ENCODE data around the gene SKIL. TPM values are rescaled to one million over a fixed set of nuclear protein-coding genes. Genes with fewer than 3 reads are reported as not detected.

SKIL gene
- total and polyA plus RNA-seq, 11 donors = 6.6 to 33.6 (median 24.0) TPM

DNA sequence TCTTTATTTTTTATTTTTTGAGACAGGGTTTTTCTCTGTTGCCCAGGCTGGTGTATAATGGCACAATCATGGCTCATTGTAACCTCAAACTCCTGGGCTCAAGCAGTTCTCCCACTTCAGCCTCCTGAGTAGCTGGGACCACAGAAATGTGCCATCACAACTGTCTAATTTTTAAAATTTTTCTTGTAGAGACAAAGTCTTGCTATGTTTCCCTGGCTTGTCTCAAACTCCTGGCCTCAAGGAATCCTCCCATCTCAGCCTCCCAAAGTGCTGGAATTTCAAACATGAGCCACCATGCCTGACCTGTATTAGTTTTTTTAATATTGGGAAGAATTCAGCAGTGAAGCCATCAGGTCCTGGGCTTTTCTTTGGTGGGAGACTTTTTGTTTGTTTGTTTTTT lies 47.6 kb downstream of the SKIL start:
- H3K4me1 ChIP-seq = no peaks in the 10 kb centered on the region
- H3K27me3 ChIP-seq = no peaks in the 10 kb centered on the region
- DNase-seq (no peak), ATAC-seq (no peak)
- H3K36me3 ChIP-seq = no peaks in the 10 kb centered on the region
- H3K9me3 ChIP-seq = peaks cover 0 to 5% (median 0%) of the 10 kb centered on the region in 12 donors
- no peak for TF ChIP-seq POLR2A (IDR thresholded peaks at IDR 0.05)
- TF ChIP-seq, protein P1, sequence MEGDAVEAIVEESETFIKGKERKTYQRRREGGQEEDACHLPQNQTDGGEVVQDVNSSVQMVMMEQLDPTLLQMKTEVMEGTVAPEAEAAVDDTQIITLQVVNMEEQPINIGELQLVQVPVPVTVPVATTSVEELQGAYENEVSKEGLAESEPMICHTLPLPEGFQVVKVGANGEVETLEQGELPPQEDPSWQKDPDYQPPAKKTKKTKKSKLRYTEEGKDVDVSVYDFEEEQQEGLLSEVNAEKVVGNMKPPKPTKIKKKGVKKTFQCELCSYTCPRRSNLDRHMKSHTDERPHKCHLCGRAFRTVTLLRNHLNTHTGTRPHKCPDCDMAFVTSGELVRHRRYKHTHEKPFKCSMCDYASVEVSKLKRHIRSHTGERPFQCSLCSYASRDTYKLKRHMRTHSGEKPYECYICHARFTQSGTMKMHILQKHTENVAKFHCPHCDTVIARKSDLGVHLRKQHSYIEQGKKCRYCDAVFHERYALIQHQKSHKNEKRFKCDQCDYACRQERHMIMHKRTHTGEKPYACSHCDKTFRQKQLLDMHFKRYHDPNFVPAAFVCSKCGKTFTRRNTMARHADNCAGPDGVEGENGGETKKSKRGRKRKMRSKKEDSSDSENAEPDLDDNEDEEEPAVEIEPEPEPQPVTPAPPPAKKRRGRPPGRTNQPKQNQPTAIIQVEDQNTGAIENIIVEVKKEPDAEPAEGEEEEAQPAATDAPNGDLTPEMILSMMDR (IDR thresholded peaks at IDR 0.05) = no peak
- H3K27ac ChIP-seq = no peak overlapping the region
- intact Hi-C loops (cut with DNase I) = loop anchor here in 1 of 10 donors (5.0 kb wide), 1 partner anchor 98 kb away; no protein-coding TSS in a partner anchor
- H3K4me3 ChIP-seq = no peak overlapping the region

DNA sequence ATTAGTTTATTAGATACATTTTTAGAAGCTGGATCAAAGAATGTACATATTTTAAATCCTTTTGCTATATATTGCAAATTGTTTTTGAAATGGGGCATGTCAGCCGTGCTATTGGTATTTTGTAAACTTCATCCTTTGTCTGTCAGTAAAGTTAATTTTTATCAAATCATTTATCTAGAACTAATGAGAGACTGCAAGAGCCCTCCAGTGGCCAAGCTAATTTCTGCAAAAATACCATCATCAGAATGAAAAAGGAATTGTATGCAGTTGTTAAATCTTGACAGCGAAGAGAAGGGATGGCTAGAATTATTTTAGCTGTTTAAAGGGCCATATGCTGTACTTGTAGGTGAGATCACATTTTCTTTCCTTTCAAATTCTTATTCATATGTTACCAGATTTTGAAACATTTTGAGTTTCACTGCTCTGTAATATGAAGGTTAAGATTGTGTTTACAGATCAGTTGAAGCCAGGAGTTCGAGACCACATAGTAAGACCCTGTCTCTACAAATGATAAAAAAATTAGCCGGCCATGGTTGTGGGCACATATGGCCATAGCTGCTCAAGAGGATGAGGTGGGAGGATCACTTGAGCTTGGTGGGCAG lies 53.0 kb downstream of the SKIL start:
- no peak overlapping the region for H3K27ac ChIP-seq
- intact Hi-C loops (cut with DNase I) = loop anchor here in 9 of 10 donors (1.0 to 10.0 kb wide), 9 partner anchors 53 to 548 kb away; partner anchors contain the start of gene SKIL (in 1 of the 9)
- WGBS, 4 donors = 63 to 71% (median 67%) methylated on average over 4 of the region's 4 CpGs
- ATAC-seq = no peak
- H3K4me1 ChIP-seq = no peaks in the 10 kb centered on the region
- no peak for DNase-seq
- H3K27me3 ChIP-seq = no peaks in the 10 kb centered on the region
- no peak for TF ChIP-seq POLR2A (IDR thresholded peaks at IDR 0.05)
- TF ChIP-seq, protein P1 (IDR thresholded peaks at IDR 0.05) = peak in 11 of 12 donors; percentile 22 to 62 (median 43)
- H3K4me3 ChIP-seq = no peak overlapping the region
- no peaks in the 10 kb centered on the region for H3K9me3 ChIP-seq
- no peaks in the 10 kb centered on the region for H3K36me3 ChIP-seq

DNA sequence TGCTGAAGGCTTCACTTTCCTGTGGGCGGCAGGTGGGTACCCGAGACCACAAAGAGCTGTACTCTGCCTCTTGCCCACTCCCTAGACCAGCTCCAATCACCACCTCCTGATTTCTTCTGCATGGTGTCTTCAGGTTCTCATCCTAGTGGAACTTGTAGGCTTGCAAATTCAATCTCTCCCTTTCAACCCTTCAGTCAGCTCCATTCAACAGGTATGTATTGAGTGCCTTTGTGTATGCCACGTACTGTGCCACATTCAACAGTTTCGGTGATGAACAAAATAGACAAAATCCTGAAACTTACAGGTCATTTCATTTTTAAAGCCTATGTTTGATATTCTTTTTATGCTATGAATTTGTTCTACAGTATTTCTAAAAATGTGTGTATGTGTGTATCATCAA lies 55.8 kb downstream of the SKIL start:
- Histone ChIP-seq H3K27ac (no peak overlapping the region), H3K36me3 (no peaks in the 10 kb centered on the region), H3K9me3 (no peaks in the 10 kb centered on the region), H3K4me1 (peaks cover 0 to 4% (median 0%) of the 10 kb centered on the region in 12 donors), H3K4me3 (no peak overlapping the region), H3K27me3 (peaks cover 0 to 12% (median 8%) of the 10 kb centered on the region in 9 donors)
- intact Hi-C loops (cut with DNase I) = loop anchor here in 8 of 10 donors (2.0 to 10.0 kb wide), 8 partner anchors 56 to 551 kb away; partner anchors contain the start of gene SKIL (in 1 of the 8)
- DNase-seq = no peak
- 93 to 100% (median 97%) methylated on average over 4 of the region's 4 CpGs for WGBS, 4 donors
- no peak for ATAC-seq
- TF ChIP-seq POLR2A (IDR thresholded peaks at IDR 0.05) = no peak
- TF ChIP-seq, protein P1 (IDR thresholded peaks at IDR 0.05) = no peak

DNA sequence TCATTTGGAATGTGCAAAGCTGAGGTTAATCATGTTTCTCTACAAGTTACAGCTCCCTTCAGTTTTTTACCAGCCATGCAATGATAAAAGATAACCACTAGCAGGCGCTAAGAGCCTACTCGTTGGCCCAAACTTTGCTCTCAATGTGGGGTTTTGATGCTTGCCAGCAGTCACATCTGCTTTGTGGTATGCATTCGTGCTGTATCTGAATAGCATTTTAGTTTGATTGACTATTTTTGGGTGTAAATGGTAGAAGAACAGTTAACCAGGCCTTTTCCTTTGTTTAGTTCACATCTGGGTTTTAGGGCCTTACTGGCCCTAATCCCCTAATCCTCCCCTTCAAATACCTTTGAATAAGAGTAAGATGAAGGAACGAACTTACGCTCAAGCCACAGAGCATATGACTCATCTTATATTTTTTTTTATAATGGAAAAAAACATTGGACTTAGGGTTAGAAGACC lies 56.7 kb downstream of the SKIL start:
- Histone ChIP-seq H3K4me1 (peaks cover 0 to 13% (median 8%) of the 10 kb centered on the region in 12 donors), H3K27ac (no peak overlapping the region), H3K36me3 (no peaks in the 10 kb centered on the region), H3K9me3 (no peaks in the 10 kb centered on the region), H3K27me3 (peaks cover 0 to 21% (median 17%) of the 10 kb centered on the region in 9 donors), H3K4me3 (no peak overlapping the region)
- no peak for TF ChIP-seq POLR2A (IDR thresholded peaks at IDR 0.05)
- TF ChIP-seq, protein P1 (IDR thresholded peaks at IDR 0.05) = peak; percentile 80 to 97 (median 94)
- DNase-seq (peak in 2 of 5 donors; percentile 30 to 32), ATAC-seq (peak; percentile 50 to 53 (median 52))
- WGBS, 4 donors = 34 to 39% (median 37%) methylated on average over 5 of the region's 5 CpGs
- intact Hi-C loops (cut with DNase I) = loop anchor here (1.0 to 10.0 kb wide), 14 partner anchors 57 to 552 kb away; partner anchors contain the start of gene SKIL (in 1 of the 10)

Measured in heart left ventricle (tissue), 16 donors.